HepG2 (cell line): Measurements from ENCODE around the gene TP53. TPM values are rescaled to one million over a fixed set of nuclear protein-coding genes. Genes with fewer than 3 reads are reported as not detected.

Experiments used
- AKAP8 ChIP-seq: sonication (generic); formaldehyde crosslinking; IDR thresholded peaks from 2 replicates; pipeline ENCODE4 v1.5.1; 2020; ENCODE audit warnings: mild to moderate bottlenecking, missing genetic modification reagents
- ARNTL ChIP-seq: sonication (generic); formaldehyde crosslinking; IDR thresholded peaks from 2 replicates; pipeline ENCODE4 v1.4.0; 2020; ENCODE audit warnings: mild to moderate bottlenecking, missing genetic modification reagents
- DDIT3 ChIP-seq: sonication (generic); formaldehyde crosslinking; IDR thresholded peaks from 2 replicates; pipeline ENCODE4 v1.4.0; 2020; ENCODE audit warnings: mild to moderate bottlenecking, missing genetic modification reagents
- ESRRA ChIP-seq: sonication (generic); formaldehyde crosslinking; IDR thresholded peaks from 2 replicates; pipeline ENCODE4 v1.5.1; 2020; ENCODE audit warnings: mild to moderate bottlenecking, low read depth, missing genetic modification reagents
- FOXC1 ChIP-seq: sonication (generic); formaldehyde crosslinking; IDR thresholded peaks from 2 replicates; pipeline ENCODE4 v1.8.0; 2022; ENCODE audit warnings: mild to moderate bottlenecking, missing genetic modification reagents, borderline replicate concordance
- FOXO1 ChIP-seq: sonication (generic); formaldehyde crosslinking; IDR thresholded peaks from 2 replicates; pipeline ENCODE4 v1.4.0; 2020; ENCODE audit warnings: missing genetic modification reagents
- FOXO4 ChIP-seq: sonication (generic); formaldehyde crosslinking; conservative IDR thresholded peaks from 2 replicates; pipeline ENCODE4 v1.8.1; 2023; ENCODE audit warnings: missing genetic modification reagents
- GRHL1 ChIP-seq: sonication (generic); formaldehyde crosslinking; conservative IDR thresholded peaks from 2 replicates; pipeline ENCODE4 v1.8.0; 2022; ENCODE audit warnings: missing genetic modification reagents
- HNRNPLL ChIP-seq: fragments of 200-400 bp; formaldehyde crosslinking; IDR thresholded peaks from 2 replicates; pipeline ENCODE4 v1.6.1; 2017; ENCODE audit warnings: mild to moderate bottlenecking, low read depth, low read length; ENCODE audit not compliant: poor library complexity, severe bottlenecking
- KDM3A ChIP-seq: IDR thresholded peaks from 2 replicates; pipeline ENCODE4 v1.6.1; 2018; ENCODE audit warnings: low read depth, missing compliant biosample characterization
- NR0B2 ChIP-seq: sonication (generic); formaldehyde crosslinking; IDR thresholded peaks from 2 replicates; pipeline ENCODE4 v1.4.0; 2020; ENCODE audit warnings: mild to moderate bottlenecking, missing genetic modification reagents
- PRMT3 ChIP-seq: sonication (generic); formaldehyde crosslinking; IDR thresholded peaks from 2 replicates; pipeline ENCODE4 v1.8.1; 2022; ENCODE audit warnings: low read depth, mild to moderate bottlenecking, moderate library complexity, missing genetic modification reagents, borderline replicate concordance
- RBFOX2 ChIP-seq: fragments of 200-400 bp; formaldehyde crosslinking; IDR thresholded peaks from 2 replicates; pipeline ENCODE4 v1.6.1; 2017; ENCODE audit warnings: low read depth, mild to moderate bottlenecking, low read length
- SOX6 ChIP-seq, 2 experiments: fragments of 450-650 bp in 1 of 2; sonication (generic) in 1 of 2; formaldehyde crosslinking in 1 of 2; IDR thresholded peaks; 2 replicates each; pipeline versions ENCODE4 v1.4.0 to v1.6.1; 2017 to 2020; ENCODE audit warnings: antibody characterized with exemption in 1 of 2, mild to moderate bottlenecking in 1 of 2, missing genetic modification reagents in 1 of 2
- SP140L ChIP-seq: sonication (generic); formaldehyde crosslinking; IDR thresholded peaks from 2 replicates; pipeline ENCODE4 v1.4.0; 2020; ENCODE audit warnings: missing genetic modification reagents, borderline replicate concordance
- SRSF1 ChIP-seq: fragments of 200-400 bp; formaldehyde crosslinking; optimal IDR thresholded peaks from 2 replicates; pipeline ENCODE3; 2017; ENCODE audit warnings: mild to moderate bottlenecking, low read depth, low read length, moderate library complexity
- TAF15 ChIP-seq: fragments of 200-400 bp; formaldehyde crosslinking; IDR thresholded peaks from one replicate; pipeline ENCODE4 v1.6.1; 2018; ENCODE audit warnings: mild to moderate bottlenecking, low read depth, low read length; ENCODE audit not compliant: poor library complexity, severe bottlenecking
- TFAP4 ChIP-seq: sonication (generic); IDR thresholded peaks from 2 replicates; pipeline ENCODE4 v1.6.1; 2016; ENCODE audit warnings: low read depth, borderline replicate concordance
- THAP11 ChIP-seq: IDR thresholded peaks from 2 replicates; pipeline ENCODE4 v1.6.1; 2016; ENCODE audit warnings: missing biosample characterization, missing genetic modification reagents
- YY1 ChIP-seq: IDR thresholded peaks from 2 replicates; pipeline ENCODE4 v1.6.1; 2011; ENCODE audit warnings: low read length, low read depth, moderate library complexity, mild to moderate bottlenecking; ENCODE audit not compliant: insufficient read depth, insufficient replicate concordance
- ZNF317 ChIP-seq: sonication (generic); formaldehyde crosslinking; IDR thresholded peaks from 2 replicates; pipeline ENCODE4 v1.5.0; 2020; ENCODE audit warnings: mild to moderate bottlenecking, missing genetic modification reagents
- ZNF44 ChIP-seq: sonication (generic); formaldehyde crosslinking; IDR thresholded peaks from 2 replicates; pipeline ENCODE4 v1.5.1; 2020; ENCODE audit warnings: mild to moderate bottlenecking, missing genetic modification reagents
- polyA plus RNA-seq, 8 experiments: library from polyadenylated mRNA; depleted of rRNA in 3 of 8; stranded (reverse) in 7 of 8; unstranded in 1 of 8; fragments of >200 nt; fragmentation: Illumina TruSeq in 4 of 8; extraction: Trizol in 4 of 8; gene quantifications; 2 replicates each; pipeline versions ENCODE4 v1.2.1 to v1.2.3, GENCODE V29; 2011 to 2016; ENCODE audit warnings: low read depth in 4 of 8, missing spikeins in 1 of 8, mixed read lengths in 1 of 8; ENCODE audit not compliant: insufficient read depth in 1 of 8
- total RNA-seq, 5 experiments: library from RNA; depleted of rRNA; stranded (reverse); fragments of >200 nt; fragmentation: Illumina TruSeq; extraction: Trizol; gene quantifications; 2 replicates each; pipeline ENCODE4 v1.2.3, GENCODE V29; 2016; ENCODE audit warnings: low read depth in 1 of 5

TP53 gene
- total and polyA plus RNA-seq, 2 of the 13 experiments (the other 11 are each of a cell fraction or from before 2014, with no cell fraction given), result 17.1 to 29.9 TPM

- TF ChIP-seq GRHL1 (CRISPR knock-in tag), result no peak
- peak; percentile 66 for TF ChIP-seq SRSF1
- TF ChIP-seq ZNF44 (CRISPR knock-in tag), result no peak
- peak; percentile 69 for TF ChIP-seq HNRNPLL
- TF ChIP-seq DDIT3 (CRISPR knock-in tag), result no peak
- TF ChIP-seq TFAP4, result peak; percentile 93
- TF ChIP-seq ESRRA, result peak; percentile 70
- TF ChIP-seq FOXO1, result peak; percentile 43; the same call in 1 of the 2 replicates
- TF ChIP-seq KDM3A (CRISPR knock-in tag), result 0 out of 2 replicates have a peak, but pooled peaks have one; percentile 47
- no peak for TF ChIP-seq SOX6 (IDR thresholded peaks at IDR 0.05)
- peak; percentile 72 for TF ChIP-seq SOX6 (CRISPR knock-in tag; IDR thresholded peaks at IDR 0.05)
- TF ChIP-seq YY1, result peak; percentile 37
- peak; percentile 63; the same call in 1 of the 2 replicates for TF ChIP-seq ZNF317 (CRISPR knock-in tag)
- TF ChIP-seq TAF15, result no peak
- no peak for TF ChIP-seq FOXO4 (CRISPR knock-in tag)
- 0 out of 2 replicates have a peak, but pooled peaks have one; percentile 33 for TF ChIP-seq ARNTL (CRISPR knock-in tag)
- TF ChIP-seq NR0B2 (CRISPR knock-in tag), result no peak
- TF ChIP-seq THAP11 (CRISPR knock-in tag), result no peak
- no peak for TF ChIP-seq AKAP8
- TF ChIP-seq SP140L (CRISPR knock-in tag), result no peak
- 0 out of 2 replicates have a peak, but pooled peaks have one; percentile 34 for TF ChIP-seq FOXC1 (CRISPR knock-in tag)
- TF ChIP-seq PRMT3 (CRISPR knock-in tag), result no peak
- TF ChIP-seq RBFOX2, result peak; percentile 82
Observed at GRCh38 chr17:7627250-7628121, 59.8 kb downstream of the TP53 start, which contains the start of gene SAT2 (continued).
